Measurements from ENCODE around the gene DNASE2B.
"Not testable (repeated sequence)": the region's sequence is repeated elsewhere in the genome, so short reads cannot be mapped to it uniquely, and the experiment has no call there.

The DNASE2B gene

DNA sequence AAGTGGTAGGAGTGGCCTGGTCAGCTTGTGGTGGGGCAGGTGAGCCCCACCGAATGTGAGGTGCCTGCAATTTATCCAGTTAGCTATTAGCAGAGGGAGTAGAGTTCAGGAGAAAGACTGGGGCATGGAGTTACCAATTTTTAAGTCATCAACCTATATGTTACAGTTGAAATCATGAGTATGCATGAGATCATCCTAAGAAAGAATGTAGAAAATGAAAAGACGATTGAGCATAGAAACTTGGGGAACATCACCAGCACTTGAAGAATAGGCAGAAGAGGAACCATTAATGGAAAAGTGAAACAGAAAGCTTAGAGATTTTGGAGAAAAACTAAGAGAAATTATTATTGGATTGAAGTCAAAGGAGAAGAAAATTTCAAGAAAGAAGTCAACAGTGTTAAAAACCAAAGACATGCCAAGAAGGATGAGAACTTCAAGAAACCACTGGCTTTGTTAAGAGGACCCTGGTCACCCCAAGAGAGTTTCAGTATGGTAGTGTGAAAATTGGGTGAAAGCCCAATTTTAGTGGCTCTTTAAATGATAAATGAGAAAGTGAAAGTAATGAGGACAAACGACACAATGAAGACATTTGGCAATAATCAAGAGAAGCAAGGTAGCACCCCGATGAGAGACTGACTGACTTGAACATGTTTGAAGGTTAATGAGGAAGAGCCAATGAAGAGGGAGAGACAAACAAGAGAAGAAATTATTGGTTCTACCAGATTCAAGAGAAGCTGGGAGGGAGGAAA lies 36.7 kb downstream of the DNASE2B start:
- TF ChIP-seq, protein P1, sequence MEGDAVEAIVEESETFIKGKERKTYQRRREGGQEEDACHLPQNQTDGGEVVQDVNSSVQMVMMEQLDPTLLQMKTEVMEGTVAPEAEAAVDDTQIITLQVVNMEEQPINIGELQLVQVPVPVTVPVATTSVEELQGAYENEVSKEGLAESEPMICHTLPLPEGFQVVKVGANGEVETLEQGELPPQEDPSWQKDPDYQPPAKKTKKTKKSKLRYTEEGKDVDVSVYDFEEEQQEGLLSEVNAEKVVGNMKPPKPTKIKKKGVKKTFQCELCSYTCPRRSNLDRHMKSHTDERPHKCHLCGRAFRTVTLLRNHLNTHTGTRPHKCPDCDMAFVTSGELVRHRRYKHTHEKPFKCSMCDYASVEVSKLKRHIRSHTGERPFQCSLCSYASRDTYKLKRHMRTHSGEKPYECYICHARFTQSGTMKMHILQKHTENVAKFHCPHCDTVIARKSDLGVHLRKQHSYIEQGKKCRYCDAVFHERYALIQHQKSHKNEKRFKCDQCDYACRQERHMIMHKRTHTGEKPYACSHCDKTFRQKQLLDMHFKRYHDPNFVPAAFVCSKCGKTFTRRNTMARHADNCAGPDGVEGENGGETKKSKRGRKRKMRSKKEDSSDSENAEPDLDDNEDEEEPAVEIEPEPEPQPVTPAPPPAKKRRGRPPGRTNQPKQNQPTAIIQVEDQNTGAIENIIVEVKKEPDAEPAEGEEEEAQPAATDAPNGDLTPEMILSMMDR (IDR thresholded peaks at IDR 0.05; ENCODE audit: borderline replicate concordance, insufficient read depth, low read depth, low read length): no peak
- H3K4me3 ChIP-seq (ENCODE audit: low read depth, low read length): no peak overlapping the region

DNA sequence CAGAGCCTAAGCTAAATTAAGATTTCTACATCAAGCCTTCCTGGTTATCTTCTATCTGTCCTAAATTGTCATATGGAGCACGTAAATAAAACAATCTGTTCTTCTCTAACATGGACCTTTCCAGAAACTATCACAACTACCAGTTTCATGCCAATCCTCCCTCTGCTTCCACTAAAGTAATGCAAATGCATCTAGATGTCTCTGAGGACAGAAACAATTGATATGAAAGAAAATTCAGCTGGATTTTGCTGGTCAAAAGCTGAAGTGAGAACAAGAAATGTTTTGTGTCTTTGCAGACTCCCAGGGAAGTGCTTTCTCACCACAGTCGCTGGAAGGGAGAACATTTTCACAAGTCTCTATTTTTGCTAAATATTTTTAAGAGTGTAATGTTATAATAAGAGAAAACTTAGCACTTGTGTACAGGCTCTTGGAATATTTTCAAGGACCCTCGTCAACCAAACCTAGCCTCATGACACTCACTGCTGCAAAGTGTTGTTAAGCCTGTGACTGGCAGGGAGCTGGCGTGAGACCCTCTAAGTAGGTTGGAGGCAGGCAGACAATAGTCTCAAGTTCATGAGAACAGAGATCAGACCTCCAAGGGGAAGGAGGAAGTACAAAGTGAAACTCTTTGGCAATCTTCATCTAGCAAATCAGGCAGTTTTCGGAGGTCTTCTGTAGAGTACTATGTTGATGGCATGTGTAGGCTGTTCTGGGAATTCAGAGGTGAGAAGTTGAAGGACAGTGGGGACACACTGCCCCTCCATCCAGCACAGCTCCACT lies 38.8 kb downstream of the DNASE2B start:
- H3K4me3 ChIP-seq (ENCODE audit: low read depth, low read length): no peak overlapping the region
- TF ChIP-seq, protein P1 (IDR thresholded peaks at IDR 0.05; ENCODE audit: borderline replicate concordance, insufficient read depth, low read depth, low read length): no peak

DNA sequence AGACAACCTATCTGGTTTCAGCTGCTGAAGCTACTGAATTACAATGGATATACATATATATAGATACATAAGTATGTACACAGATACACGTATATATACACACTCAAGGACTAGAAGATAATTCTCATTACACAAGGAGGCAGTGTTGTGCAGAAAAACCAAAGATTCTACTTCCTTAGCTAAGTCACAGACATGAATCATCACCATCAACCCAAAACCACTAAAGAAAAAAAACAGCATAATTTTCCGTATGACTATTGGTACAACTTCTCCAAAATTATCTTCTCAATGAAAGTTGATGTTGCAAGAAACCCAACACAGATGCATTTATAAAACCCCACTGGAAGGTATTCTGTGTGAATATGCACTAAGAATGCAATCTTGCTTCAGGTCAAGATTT lies 44.0 kb downstream of the DNASE2B start:
- TF ChIP-seq, protein P1 (IDR thresholded peaks at IDR 0.05; ENCODE audit: borderline replicate concordance, insufficient read depth, low read depth, low read length): peak; percentile 42; the same call in 1 of the 2 replicates

DNA sequence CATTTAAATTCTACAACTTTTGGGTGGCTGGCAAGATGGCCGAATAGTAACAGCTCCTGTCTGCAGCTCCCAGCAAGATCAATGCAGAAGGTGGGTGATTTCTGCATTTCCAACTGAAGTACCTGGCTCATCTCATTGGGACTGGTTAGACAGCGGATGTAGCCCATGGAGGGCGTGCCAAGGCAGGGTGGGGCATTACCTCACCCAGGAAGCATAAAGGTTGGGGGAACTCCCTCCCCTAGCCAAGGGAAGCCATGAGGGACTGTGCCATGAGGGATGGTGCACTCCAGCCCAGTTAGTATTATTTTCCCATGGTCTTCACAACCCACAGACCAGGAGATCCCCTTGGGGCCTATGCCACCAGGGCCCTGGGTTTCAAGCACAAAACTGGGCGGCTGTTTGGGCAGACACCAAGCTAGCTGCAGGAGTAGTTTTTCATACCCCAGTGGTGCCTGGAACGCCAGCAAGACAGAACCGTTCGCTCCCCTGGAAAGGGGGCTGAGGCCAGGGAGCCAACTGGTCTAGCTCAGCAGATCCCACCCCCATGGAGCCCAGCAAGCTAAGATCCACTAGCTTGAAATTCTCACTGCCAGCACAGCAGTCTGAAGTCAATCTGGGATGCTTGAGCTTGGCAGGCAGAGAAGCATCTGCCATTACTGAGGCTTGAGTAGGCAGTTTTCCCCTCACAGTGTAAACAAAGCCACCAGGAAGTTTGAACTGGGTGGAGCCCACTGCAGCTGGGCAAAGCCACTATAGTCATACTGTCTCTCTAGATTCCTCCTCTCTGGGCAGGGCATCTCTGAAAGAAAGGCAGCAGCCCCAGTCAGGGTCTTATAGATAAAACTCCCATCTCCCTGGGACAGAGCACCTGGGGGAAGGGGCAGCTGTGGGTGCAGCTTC lies 44.7 kb downstream of the DNASE2B start:
- not testable (repeated sequence) for H3K4me3 ChIP-seq (ENCODE audit: low read depth, low read length)

More for the DNA sequence above, 44.0 kb downstream of the DNASE2B start:
- no peak overlapping the region for H3K4me3 ChIP-seq (ENCODE audit: low read depth, low read length)

DNA sequence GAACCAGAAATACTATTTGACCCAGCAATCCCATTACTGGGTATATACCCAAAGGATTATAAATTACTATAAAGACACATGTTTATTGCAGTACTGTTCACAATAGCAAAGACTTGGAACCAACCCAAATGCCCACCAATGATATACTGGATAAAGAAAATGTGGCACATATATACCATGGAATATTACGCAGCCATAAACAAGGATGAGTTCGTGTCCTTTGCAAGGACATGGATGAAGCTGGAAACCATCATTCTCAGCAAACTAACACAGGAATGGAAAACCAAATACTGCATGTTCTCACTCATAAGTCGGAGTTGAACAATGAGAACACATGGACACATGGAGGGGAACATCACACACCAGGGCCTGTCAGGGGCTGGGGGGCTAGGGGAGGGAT lies 50.4 kb downstream of the DNASE2B start:
- not testable (repeated sequence) for H3K4me3 ChIP-seq (ENCODE audit: low read depth, low read length)

DNA sequence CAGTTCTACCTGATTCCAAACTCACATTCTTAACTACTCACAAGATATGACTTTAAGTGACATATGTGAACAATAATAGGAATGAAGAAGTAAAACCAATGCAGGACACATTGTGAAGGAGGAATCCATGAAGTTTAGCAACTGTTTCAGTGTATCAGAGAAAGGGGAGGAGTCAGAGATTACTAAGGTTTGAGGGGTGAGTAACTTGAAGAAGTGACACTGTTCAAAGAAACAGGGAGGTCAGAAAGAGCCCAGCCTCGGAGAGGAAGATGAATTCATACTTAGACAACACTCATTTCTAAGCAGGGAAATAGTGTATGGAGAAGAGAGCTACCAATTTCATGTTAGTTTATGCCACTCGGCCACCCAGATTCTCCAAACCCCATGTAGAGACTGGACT lies 52.6 kb downstream of the DNASE2B start:
- TF ChIP-seq, protein P1 (IDR thresholded peaks at IDR 0.05; ENCODE audit: borderline replicate concordance, insufficient read depth, low read depth, low read length): no peak
- no peak overlapping the region for H3K4me3 ChIP-seq (ENCODE audit: low read depth, low read length)

DNA sequence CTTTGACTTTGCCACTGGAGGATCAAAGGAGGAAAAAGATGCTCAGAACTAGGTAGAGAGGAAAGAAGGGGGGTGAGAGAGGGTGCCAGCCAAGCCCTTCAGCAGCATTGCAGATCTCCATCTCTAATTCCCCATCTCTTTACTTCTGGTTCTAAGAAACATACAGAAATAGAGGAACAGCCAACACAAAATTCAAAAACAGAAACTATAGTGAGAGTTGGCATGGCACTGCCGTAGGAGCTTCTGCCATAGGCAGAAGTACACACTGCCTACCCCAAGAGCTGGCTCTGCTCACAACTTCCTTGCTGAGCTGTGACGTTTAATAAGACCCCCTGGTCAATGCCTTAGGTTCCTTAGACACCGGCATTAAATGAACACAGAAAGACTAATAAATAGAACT lies 54.2 kb downstream of the DNASE2B start:
- H3K4me3 ChIP-seq (ENCODE audit: low read depth, low read length): no peak overlapping the region
- TF ChIP-seq, protein P1 (IDR thresholded peaks at IDR 0.05; ENCODE audit: borderline replicate concordance, insufficient read depth, low read depth, low read length): no peak

Data from GM12875 (cell line).